Measurements from ENCODE around the gene FBXL16. TPM values are rescaled to one million over a fixed set of nuclear protein-coding genes. Genes with fewer than 3 reads are reported as not detected.

The FBXL16 gene
- total and polyA plus RNA-seq, 9 of the 15 experiments (the other 6 are each of a cell fraction or from before 2014, with no cell fraction given), result 0.21 to 8.2 (median 1.7) TPM

DNA sequence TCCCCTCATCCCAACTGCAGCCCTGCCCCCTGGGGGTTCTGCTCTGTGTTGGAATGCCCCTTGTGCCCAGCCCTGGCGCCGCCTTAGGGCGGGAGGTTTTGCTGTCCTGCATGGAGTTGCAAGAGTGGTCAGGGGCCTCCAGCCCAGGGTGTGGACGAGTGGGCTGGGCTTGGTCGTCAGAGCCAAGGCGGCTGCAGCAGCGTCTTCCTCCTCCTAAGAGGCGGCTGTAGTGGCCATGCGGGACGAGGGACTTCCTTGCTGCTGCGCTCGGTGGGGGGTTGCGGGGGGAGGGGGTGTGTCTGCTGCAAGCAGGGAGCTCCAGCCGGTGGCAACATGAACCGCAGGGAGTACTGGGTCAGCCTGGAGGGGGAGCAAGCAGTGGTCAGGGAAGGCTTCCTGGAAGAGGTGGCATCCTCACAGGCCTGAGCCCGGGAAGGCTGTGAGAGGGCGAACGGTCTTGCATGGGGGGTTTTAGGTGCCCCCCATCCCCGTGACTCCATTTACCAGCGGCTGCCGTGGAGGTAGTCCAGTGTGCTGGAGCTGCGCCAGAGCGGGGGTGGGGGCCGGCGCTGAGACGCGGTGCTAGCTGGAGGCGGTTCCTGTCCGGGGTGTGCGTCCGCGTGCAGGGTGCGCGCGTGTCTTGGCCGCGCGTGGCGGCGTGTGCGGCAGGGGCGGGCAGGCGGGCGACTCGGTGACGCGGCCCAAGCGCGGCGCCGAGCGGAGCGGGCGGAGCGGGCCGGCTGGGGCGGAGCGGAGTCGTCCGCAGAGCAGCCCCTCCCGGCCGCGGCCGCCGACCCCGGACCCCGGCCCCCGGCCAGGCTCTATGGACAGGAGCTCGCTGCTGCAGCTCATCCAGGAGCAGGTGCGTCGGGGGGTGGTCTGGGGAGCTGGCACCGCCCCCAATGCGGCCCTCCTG, 30.4 kb downstream of the FBXL16 start, which contains the start of gene RHBDL1 (continued):
- TF ChIP-seq, protein P1, sequence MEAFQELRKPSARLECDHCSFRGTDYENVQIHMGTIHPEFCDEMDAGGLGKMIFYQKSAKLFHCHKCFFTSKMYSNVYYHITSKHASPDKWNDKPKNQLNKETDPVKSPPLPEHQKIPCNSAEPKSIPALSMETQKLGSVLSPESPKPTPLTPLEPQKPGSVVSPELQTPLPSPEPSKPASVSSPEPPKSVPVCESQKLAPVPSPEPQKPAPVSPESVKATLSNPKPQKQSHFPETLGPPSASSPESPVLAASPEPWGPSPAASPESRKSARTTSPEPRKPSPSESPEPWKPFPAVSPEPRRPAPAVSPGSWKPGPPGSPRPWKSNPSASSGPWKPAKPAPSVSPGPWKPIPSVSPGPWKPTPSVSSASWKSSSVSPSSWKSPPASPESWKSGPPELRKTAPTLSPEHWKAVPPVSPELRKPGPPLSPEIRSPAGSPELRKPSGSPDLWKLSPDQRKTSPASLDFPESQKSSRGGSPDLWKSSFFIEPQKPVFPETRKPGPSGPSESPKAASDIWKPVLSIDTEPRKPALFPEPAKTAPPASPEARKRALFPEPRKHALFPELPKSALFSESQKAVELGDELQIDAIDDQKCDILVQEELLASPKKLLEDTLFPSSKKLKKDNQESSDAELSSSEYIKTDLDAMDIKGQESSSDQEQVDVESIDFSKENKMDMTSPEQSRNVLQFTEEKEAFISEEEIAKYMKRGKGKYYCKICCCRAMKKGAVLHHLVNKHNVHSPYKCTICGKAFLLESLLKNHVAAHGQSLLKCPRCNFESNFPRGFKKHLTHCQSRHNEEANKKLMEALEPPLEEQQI (IDR thresholded peaks at IDR 0.05), result no peak
- no peak for TF ChIP-seq TCFL5 (CRISPR knock-in tag; conservative IDR thresholded peaks at IDR 0.05)
- no peak for TF ChIP-seq TAF1 (IDR thresholded peaks at IDR 0.05; ENCODE audit: control insufficient read depth, extremely low read depth, insufficient read depth, low read length, severe bottlenecking)
- no peak for TF ChIP-seq ZNF324 (CRISPR knock-in tag; IDR thresholded peaks at IDR 0.05)
- TF ChIP-seq HSF4 (CRISPR knock-in tag; IDR thresholded peaks at IDR 0.05; ENCODE audit: borderline replicate concordance), result no peak
- TF ChIP-seq, protein P2, sequence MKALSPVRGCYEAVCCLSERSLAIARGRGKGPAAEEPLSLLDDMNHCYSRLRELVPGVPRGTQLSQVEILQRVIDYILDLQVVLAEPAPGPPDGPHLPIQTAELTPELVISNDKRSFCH (CRISPR knock-in tag; IDR thresholded peaks at IDR 0.05), result no peak
- TF ChIP-seq, protein P2 (tag; IDR thresholded peaks at IDR 0.05), result 0 out of 2 replicates have a peak, but pooled peaks have one; percentile 33
- TF ChIP-seq, protein P3, sequence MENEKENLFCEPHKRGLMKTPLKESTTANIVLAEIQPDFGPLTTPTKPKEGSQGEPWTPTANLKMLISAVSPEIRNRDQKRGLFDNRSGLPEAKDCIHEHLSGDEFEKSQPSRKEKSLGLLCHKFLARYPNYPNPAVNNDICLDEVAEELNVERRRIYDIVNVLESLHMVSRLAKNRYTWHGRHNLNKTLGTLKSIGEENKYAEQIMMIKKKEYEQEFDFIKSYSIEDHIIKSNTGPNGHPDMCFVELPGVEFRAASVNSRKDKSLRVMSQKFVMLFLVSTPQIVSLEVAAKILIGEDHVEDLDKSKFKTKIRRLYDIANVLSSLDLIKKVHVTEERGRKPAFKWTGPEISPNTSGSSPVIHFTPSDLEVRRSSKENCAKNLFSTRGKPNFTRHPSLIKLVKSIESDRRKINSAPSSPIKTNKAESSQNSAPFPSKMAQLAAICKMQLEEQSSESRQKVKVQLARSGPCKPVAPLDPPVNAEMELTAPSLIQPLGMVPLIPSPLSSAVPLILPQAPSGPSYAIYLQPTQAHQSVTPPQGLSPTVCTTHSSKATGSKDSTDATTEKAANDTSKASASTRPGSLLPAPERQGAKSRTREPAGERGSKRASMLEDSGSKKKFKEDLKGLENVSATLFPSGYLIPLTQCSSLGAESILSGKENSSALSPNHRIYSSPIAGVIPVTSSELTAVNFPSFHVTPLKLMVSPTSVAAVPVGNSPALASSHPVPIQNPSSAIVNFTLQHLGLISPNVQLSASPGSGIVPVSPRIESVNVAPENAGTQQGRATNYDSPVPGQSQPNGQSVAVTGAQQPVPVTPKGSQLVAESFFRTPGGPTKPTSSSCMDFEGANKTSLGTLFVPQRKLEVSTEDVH (IDR thresholded peaks at IDR 0.05; ENCODE audit: low read depth, partially characterized antibody), result peak; percentile 49
- peak; percentile 75 for TF ChIP-seq ESRRA (IDR thresholded peaks at IDR 0.05; ENCODE audit: borderline replicate concordance, low read depth)
- peak; percentile 54 for TF ChIP-seq KDM5B (IDR thresholded peaks at IDR 0.05; ENCODE audit: insufficient replicate concordance, low read depth, low read length)
- TF ChIP-seq NFATC3 (IDR thresholded peaks at IDR 0.05), result no peak
- TF ChIP-seq, protein P4, sequence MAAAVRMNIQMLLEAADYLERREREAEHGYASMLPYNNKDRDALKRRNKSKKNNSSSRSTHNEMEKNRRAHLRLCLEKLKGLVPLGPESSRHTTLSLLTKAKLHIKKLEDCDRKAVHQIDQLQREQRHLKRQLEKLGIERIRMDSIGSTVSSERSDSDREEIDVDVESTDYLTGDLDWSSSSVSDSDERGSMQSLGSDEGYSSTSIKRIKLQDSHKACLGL (CRISPR knock-in tag; IDR thresholded peaks at IDR 0.05; ENCODE audit: borderline replicate concordance, poor library complexity, severe bottlenecking), result no peak
- TF ChIP-seq SP1 (CRISPR knock-in tag; IDR thresholded peaks at IDR 0.05), result peak; percentile 77
- TF ChIP-seq KLF6 (CRISPR knock-in tag; IDR thresholded peaks at IDR 0.05; ENCODE audit: borderline replicate concordance), result no peak
- TF ChIP-seq, protein P5, sequence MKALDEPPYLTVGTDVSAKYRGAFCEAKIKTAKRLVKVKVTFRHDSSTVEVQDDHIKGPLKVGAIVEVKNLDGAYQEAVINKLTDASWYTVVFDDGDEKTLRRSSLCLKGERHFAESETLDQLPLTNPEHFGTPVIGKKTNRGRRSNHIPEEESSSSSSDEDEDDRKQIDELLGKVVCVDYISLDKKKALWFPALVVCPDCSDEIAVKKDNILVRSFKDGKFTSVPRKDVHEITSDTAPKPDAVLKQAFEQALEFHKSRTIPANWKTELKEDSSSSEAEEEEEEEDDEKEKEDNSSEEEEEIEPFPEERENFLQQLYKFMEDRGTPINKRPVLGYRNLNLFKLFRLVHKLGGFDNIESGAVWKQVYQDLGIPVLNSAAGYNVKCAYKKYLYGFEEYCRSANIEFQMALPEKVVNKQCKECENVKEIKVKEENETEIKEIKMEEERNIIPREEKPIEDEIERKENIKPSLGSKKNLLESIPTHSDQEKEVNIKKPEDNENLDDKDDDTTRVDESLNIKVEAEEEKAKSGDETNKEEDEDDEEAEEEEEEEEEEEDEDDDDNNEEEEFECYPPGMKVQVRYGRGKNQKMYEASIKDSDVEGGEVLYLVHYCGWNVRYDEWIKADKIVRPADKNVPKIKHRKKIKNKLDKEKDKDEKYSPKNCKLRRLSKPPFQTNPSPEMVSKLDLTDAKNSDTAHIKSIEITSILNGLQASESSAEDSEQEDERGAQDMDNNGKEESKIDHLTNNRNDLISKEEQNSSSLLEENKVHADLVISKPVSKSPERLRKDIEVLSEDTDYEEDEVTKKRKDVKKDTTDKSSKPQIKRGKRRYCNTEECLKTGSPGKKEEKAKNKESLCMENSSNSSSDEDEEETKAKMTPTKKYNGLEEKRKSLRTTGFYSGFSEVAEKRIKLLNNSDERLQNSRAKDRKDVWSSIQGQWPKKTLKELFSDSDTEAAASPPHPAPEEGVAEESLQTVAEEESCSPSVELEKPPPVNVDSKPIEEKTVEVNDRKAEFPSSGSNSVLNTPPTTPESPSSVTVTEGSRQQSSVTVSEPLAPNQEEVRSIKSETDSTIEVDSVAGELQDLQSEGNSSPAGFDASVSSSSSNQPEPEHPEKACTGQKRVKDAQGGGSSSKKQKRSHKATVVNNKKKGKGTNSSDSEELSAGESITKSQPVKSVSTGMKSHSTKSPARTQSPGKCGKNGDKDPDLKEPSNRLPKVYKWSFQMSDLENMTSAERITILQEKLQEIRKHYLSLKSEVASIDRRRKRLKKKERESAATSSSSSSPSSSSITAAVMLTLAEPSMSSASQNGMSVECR (CRISPR knock-in tag; IDR thresholded peaks at IDR 0.05), result peak; percentile 79

All from K562 (cell line).